Uterus (tissue), 2 donors: Measurements from ENCODE around the gene NUP133.

Experiments used
- POLR2A ChIP-seq, 2 donors: fragments of 450-650 bp; IDR thresholded peaks; one replicate each; pipeline ENCODE4 v1.6.1; 2016; ENCODE audit warnings: antibody characterized with exemption in 2 of 2, mild to moderate bottlenecking in 1 of 2, moderate library complexity in 1 of 2
- TF ChIP-seq, protein P1 (sequence below), 4 experiments: fragments of 200-600 bp in 2 of 4; fragments of 450-650 bp in 2 of 4; sonication (generic) in 2 of 4; IDR thresholded peaks; one replicate each; pipeline ENCODE4 v1.5.1; 2016 to 2019; ENCODE audit warnings: antibody characterized with exemption in 4 of 4, mild to moderate bottlenecking in 2 of 4, moderate library complexity in 1 of 4

DNA sequence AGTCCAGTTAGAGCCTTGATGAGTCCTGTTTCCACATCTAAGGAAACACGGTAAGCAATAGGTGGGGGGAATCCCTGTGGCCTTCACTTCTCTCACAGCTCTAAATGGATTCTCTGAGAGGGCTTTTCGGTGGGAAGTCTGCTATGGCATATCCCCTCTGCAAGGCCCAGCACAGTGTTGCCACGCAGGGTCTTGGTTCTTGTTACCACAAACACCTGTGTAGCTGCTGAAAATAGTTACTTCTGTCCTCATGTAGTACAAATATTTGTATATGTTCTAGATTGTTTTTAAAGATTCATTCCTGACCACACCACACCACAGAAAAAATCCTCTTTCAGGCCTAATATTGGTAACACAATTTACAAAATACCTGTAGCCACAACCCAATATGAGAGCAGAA lies 79.9 kb downstream of the NUP133 start:
- TF ChIP-seq, protein P1, sequence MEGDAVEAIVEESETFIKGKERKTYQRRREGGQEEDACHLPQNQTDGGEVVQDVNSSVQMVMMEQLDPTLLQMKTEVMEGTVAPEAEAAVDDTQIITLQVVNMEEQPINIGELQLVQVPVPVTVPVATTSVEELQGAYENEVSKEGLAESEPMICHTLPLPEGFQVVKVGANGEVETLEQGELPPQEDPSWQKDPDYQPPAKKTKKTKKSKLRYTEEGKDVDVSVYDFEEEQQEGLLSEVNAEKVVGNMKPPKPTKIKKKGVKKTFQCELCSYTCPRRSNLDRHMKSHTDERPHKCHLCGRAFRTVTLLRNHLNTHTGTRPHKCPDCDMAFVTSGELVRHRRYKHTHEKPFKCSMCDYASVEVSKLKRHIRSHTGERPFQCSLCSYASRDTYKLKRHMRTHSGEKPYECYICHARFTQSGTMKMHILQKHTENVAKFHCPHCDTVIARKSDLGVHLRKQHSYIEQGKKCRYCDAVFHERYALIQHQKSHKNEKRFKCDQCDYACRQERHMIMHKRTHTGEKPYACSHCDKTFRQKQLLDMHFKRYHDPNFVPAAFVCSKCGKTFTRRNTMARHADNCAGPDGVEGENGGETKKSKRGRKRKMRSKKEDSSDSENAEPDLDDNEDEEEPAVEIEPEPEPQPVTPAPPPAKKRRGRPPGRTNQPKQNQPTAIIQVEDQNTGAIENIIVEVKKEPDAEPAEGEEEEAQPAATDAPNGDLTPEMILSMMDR (IDR thresholded peaks at IDR 0.05), result no peak
- no peak for TF ChIP-seq POLR2A (IDR thresholded peaks at IDR 0.05)
